WERI-Rb-1 (cell line): Measurements from ENCODE around the gene INPP4B.

ENCODE experiments used
- DNase-seq: peaks from one replicate; pipeline ENCODE4 v3.0.0-alpha.2; 2020
- H3K27ac ChIP-seq: fragments of 250-450 bp; sonication (Bioruptor Pico); 2 replicates; pipeline ENCODE4 v1.5.1; 2020; ENCODE audit warnings: mild to moderate bottlenecking, moderate library complexity
- H3K27me3 ChIP-seq: fragments of 250-450 bp; sonication (Bioruptor Pico); 2 replicates; pipeline ENCODE4 v1.5.1; 2021; ENCODE audit warnings: mild to moderate bottlenecking, low read depth, moderate library complexity; ENCODE audit not compliant: insufficient read depth, severe bottlenecking
- H3K36me3 ChIP-seq: fragments of 250-450 bp; sonication (Bioruptor Pico); 2 replicates; pipeline ENCODE4 v1.5.1; 2020; ENCODE audit warnings: mild to moderate bottlenecking, moderate library complexity
- H3K4me3 ChIP-seq: 2 replicates; pipeline ENCODE4 v1.5.1; 2011; ENCODE audit warnings: low read depth, mild to moderate bottlenecking, control low read depth, low read length
- H3K9me3 ChIP-seq: fragments of 250-450 bp; sonication (Bioruptor Pico); 2 replicates; pipeline ENCODE4 v1.5.1; 2021; ENCODE audit warnings: mild to moderate bottlenecking, moderate library complexity; ENCODE audit not compliant: severe bottlenecking
- TF ChIP-seq, protein P1 (sequence below): IDR thresholded peaks from 2 replicates; pipeline ENCODE4 v1.5.1; 2011; ENCODE audit warnings: low read depth, mild to moderate bottlenecking, control low read depth, inconsistent platforms, low read length

INPP4B gene

DNA sequence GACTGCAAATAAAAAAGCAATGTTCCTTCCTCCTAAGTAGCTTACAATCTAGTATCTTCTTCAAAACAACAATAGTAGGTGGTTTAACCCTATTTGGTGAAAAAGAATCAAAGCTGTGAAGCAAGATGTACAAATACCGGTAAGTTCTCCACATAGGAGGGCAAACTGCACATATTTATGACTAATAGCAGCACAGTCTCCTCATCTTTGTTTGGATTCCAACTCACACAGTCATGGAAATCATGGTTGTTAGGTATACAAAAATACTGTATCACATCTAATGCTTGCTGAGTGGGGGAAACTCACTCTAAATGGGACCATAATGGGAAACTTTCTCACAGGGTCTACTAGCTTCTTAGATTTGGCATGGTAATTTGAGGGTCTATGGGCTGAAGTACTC lies 597.2 kb downstream of the INPP4B start:
- Histone ChIP-seq H3K9me3 (no peaks in the 10 kb centered on the region), H3K36me3 (no peaks in the 10 kb centered on the region), H3K27ac (no peak overlapping the region), H3K4me3 (no peak overlapping the region), H3K27me3 (no peaks in the 10 kb centered on the region)
- TF ChIP-seq, protein P1, sequence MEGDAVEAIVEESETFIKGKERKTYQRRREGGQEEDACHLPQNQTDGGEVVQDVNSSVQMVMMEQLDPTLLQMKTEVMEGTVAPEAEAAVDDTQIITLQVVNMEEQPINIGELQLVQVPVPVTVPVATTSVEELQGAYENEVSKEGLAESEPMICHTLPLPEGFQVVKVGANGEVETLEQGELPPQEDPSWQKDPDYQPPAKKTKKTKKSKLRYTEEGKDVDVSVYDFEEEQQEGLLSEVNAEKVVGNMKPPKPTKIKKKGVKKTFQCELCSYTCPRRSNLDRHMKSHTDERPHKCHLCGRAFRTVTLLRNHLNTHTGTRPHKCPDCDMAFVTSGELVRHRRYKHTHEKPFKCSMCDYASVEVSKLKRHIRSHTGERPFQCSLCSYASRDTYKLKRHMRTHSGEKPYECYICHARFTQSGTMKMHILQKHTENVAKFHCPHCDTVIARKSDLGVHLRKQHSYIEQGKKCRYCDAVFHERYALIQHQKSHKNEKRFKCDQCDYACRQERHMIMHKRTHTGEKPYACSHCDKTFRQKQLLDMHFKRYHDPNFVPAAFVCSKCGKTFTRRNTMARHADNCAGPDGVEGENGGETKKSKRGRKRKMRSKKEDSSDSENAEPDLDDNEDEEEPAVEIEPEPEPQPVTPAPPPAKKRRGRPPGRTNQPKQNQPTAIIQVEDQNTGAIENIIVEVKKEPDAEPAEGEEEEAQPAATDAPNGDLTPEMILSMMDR = no peak
- DNase-seq = no peak

DNA sequence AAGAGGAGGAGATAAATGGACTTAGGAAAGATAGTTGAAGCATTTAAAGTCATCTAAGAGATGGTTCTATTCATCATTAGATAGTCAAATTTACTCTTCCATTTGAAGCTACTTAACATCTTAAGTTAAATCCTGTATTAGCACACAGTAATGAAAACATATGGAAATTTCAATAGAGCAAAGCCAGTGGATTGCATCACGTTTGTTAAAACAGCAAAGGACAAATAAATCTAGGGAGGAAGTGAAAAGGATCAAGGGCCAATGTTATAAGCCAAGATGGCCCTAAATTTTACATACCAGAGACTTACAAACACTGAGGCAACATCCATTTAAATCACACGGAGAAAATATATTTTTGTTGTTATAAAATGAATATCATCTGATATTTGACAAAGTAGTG lies 602.8 kb downstream of the INPP4B start:
- TF ChIP-seq, protein P1 = no peak
- no peaks in the 10 kb centered on the region for H3K36me3 ChIP-seq
- H3K27me3 ChIP-seq = no peaks in the 10 kb centered on the region

DNA sequence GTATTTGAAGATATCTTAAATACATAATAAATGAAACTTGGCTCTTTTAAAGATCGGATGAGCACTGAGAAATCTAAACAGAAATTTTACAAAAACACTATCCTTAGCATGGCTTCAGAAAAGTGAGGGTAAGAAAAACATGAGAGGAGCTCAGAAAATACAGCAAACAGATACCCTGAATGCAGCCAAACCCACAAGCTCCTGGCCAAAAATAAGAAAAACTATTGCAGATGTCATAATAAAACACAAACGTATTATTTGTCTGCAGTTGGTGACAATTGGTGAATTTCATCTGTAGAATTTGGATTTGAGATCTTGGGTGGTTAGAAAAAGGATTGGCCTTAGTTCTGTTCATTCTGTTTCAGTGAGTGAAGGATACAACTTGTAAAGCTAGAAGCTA lies 603.9 kb downstream of the INPP4B start:
- no peaks in the 10 kb centered on the region for H3K9me3 ChIP-seq
- H3K4me3 ChIP-seq = no peak overlapping the region
- no peak overlapping the region for H3K27ac ChIP-seq
- DNase-seq = no peak
- H3K36me3 ChIP-seq = no peaks in the 10 kb centered on the region
- H3K27me3 ChIP-seq = no peaks in the 10 kb centered on the region
- TF ChIP-seq, protein P1 = no peak

More for the DNA sequence above, 602.8 kb downstream of the INPP4B start:
- H3K27ac ChIP-seq = no peak overlapping the region
- no peak for DNase-seq
- H3K9me3 ChIP-seq = no peaks in the 10 kb centered on the region
- no peak overlapping the region for H3K4me3 ChIP-seq

DNA sequence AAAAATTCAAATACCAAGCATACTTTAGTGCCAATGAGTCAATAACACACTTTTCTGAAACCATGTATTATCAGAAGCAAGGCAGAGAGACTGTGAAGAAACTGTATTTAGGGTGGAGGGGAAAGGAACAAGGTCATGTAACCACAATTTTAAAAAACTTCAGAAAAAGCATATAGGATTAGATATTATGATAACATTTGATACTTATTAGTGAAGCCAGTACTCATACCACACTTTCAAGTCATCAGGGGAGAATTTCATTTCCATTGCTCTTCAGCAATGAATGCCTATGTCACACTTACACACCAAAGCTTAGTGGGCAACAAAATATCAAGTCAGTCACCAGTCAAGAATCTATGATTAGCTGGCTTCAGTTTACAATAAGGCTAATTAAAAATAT lies 607.5 kb downstream of the INPP4B start:
- H3K9me3 ChIP-seq = no peaks in the 10 kb centered on the region
- H3K36me3 ChIP-seq = no peaks in the 10 kb centered on the region
- TF ChIP-seq, protein P1 = no peak
- DNase-seq = no peak
- no peaks in the 10 kb centered on the region for H3K27me3 ChIP-seq
- H3K27ac ChIP-seq = no peak overlapping the region
- H3K4me3 ChIP-seq = no peak overlapping the region

DNA sequence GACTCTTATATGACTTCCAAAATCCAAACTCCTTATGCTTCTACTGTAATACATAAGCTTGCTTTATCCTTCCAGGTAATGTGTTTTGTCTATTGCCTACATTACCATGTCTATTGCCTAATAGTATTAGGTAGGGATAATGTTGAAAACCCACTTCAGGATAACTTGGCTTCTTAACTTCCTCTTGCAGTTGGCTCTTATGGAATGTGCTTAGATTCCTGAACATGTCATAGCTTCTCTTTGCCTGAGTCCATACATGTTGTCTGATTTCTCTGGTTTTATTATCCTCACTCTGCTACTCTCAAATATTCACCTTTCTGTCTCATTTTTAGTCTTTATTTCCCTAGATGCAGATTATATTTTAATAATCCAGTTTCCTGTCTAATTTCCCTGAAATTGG lies 609.8 kb downstream of the INPP4B start:
- TF ChIP-seq, protein P1 = no peak
- DNase-seq = no peak
- H3K4me3 ChIP-seq = no peak overlapping the region
- no peak overlapping the region for H3K27ac ChIP-seq
- no peaks in the 10 kb centered on the region for H3K36me3 ChIP-seq
- no peaks in the 10 kb centered on the region for H3K27me3 ChIP-seq
- no peaks in the 10 kb centered on the region for H3K9me3 ChIP-seq

DNA sequence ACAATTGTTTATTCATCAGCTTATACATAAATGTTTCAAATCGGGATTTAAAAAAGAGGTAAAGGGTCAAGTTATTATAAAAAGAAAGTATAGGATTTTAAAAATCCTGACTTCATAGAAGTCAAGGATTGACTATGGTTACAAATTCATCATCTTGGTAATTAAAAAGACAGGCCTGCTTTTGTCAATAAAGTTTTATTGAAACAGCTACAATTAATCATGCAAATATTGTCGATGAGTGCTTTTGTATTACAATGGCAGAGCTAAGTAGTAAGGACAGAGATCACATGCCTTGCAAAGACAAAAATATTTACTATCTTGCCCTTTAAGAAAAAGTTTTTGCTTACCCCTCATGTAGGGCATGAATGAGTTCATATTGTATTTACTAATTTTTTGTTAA lies 614.3 kb downstream of the INPP4B start:
- H3K27me3 ChIP-seq = no peaks in the 10 kb centered on the region
- no peak for DNase-seq
- H3K9me3 ChIP-seq = no peaks in the 10 kb centered on the region
- no peaks in the 10 kb centered on the region for H3K36me3 ChIP-seq
- no peak overlapping the region for H3K27ac ChIP-seq
- no peak overlapping the region for H3K4me3 ChIP-seq
- TF ChIP-seq, protein P1 = no peak
